K562 (cell line): Measurements from ENCODE around the gene PRKAR2B. TPM values are rescaled to one million over a fixed set of nuclear protein-coding genes. Genes with fewer than 3 reads are reported as not detected.

Source experiments
- FUS ChIP-seq: fragments of 200-400 bp; formaldehyde crosslinking; optimal IDR thresholded peaks from 2 replicates; pipeline ENCODE3; 2017; ENCODE audit warnings: low read depth, low read length
- OTX1 ChIP-seq: fragments of 450-650 bp; formaldehyde crosslinking; IDR thresholded peaks from 2 replicates; pipeline ENCODE4 v1.4.0; 2022; ENCODE audit warnings: mild to moderate bottlenecking
- RBM14 ChIP-seq: fragments of 200-400 bp; formaldehyde crosslinking; IDR thresholded peaks from 2 replicates; pipeline ENCODE4 v1.6.1; 2018; ENCODE audit warnings: low read depth, mild to moderate bottlenecking, low read length, moderate library complexity, borderline replicate concordance; ENCODE audit not compliant: insufficient read depth
- TBP ChIP-seq: optimal IDR thresholded peaks from 2 replicates; pipeline ENCODE3; 2011; ENCODE audit warnings: low read depth, low read length, improper control_type of control experiment
- ZBTB7A ChIP-seq: IDR thresholded peaks from 2 replicates; pipeline ENCODE4 v1.6.1; 2011; ENCODE audit warnings: low read depth, mild to moderate bottlenecking, low read length, moderate library complexity, borderline replicate concordance; ENCODE audit not compliant: control insufficient read depth
- ZNF76 ChIP-seq: fragments of 250-450 bp; sonication (Bioruptor Pico); IDR thresholded peaks from 2 replicates; pipeline ENCODE4 v1.4.0; 2020; ENCODE audit warnings: mild to moderate bottlenecking, moderate library complexity, borderline replicate concordance
- polyA plus RNA-seq, 8 experiments: library from polyadenylated mRNA; depleted of rRNA in 4 of 8; stranded (reverse) in 5 of 8; unstranded in 3 of 8; fragments of >200 nt; fragmentation: Nextera tagmentation in 2 of 8; fragmentation: Illumina TruSeq in 1 of 8; extraction: Ambion mirVana in 2 of 8; extraction: Trizol in 1 of 8; gene quantifications; 2 replicates each; pipeline versions ENCODE4 v1.2.1 to v1.2.3, GENCODE V29; 2011 to 2014; ENCODE audit warnings: inconsistent platforms in 1 of 8, missing spikeins in 1 of 8
- total RNA-seq, 7 experiments: library from RNA; depleted of rRNA in 6 of 7; stranded (reverse); fragments of >200 nt in 6 of 7; fragmentation: Illumina TruSeq in 2 of 7; extraction: Trizol in 2 of 7; gene quantifications; 2 replicates each; pipeline versions ENCODE4 v1.2.1 to v1.2.3, GENCODE V29; 2011 to 2021; ENCODE audit warnings: low replicate concordance in 1 of 7
- TF ChIP-seq, protein P1 (sequence below): fragments of 450-650 bp; IDR thresholded peaks from one replicate; pipeline ENCODE4 v1.6.1; 2018; ENCODE audit warnings: mild to moderate bottlenecking, moderate library complexity; ENCODE audit not compliant: partially characterized antibody

Gene PRKAR2B
- total and polyA plus RNA-seq, 9 of the 15 experiments (the other 6 are each of a cell fraction or from before 2014, with no cell fraction given): 59.0 to 173 (median 129) TPM

DNA sequence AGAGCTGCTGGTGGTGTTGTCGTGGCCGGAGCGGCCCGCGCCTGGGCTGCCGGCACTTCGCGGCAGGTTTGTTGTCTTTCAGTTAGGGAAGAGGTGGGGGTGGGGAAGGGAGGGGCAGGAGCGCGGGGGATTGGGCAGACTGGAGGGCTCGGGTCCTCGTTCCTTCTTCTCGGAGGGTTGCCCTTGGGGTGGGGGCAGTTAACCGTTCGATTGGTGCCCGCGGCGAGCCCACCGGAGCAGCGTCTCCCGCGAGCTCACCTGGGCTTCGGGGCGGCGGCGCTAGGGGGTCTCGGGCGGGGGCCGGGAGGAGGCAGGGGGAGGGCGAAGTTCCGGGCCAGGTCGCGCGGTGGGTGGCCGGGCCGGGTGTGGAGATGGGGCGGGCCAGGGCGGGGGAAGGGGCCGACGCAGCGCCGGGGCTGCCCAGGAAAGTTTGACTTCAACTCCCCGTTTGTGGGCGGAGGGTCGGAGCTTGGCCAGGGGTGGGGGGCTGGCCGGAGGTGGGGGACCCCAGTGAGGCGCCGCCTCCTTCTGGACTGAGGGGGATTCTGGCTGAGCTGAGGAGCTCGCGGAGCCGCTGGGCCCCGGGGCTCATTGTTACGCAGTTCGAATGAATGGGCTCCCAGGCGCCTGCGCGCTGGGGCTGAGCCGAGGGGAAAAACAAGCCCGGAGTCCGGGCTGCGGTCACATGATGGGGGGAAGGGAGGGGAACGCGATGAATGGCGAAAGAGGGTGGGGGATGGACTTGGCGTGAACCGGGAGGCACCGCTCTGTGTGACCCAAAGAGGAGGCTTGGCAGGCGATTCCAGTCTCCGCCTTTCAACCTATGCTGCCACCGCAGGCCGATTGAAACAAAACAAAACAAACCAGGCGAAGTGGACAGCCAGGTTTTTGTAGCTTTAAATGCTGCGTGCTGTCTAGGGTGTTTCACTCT is 124.9 kb downstream of the PRKAR2B start (continued):
- TF ChIP-seq FUS (no peak), ZBTB7A (peak; percentile 80; the same call in 1 of the 2 replicates), ZNF76 (no peak), OTX1 (CRISPR knock-in tag) (0 out of 2 replicates have a peak, but pooled peaks have one; percentile 74), TBP (peak; percentile 88), RBM14 (no peak)
- TF ChIP-seq, protein P1, sequence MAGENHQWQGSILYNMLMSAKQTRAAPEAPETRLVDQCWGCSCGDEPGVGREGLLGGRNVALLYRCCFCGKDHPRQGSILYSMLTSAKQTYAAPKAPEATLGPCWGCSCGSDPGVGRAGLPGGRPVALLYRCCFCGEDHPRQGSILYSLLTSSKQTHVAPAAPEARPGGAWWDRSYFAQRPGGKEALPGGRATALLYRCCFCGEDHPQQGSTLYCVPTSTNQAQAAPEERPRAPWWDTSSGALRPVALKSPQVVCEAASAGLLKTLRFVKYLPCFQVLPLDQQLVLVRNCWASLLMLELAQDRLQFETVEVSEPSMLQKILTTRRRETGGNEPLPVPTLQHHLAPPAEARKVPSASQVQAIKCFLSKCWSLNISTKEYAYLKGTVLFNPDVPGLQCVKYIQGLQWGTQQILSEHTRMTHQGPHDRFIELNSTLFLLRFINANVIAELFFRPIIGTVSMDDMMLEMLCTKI: no peak
